GM12801 (cell line): ENCODE measurements around the gene NOL9.

Source experiments
- CTCF ChIP-seq: IDR thresholded peaks from one replicate; pipeline ENCODE4 v1.5.1; 2011; ENCODE audit warnings: control low read depth; ENCODE audit not compliant: insufficient read length; ENCODE audit errors: extremely low read depth

Gene NOL9

GRCh38 chr1:6523566-6523965 lies 30.7 kb downstream of the NOL9 start:
- no peak for TF ChIP-seq CTCF

GRCh38 chr1:6521536-6521935 lies 32.8 kb downstream of the NOL9 start:
- TF ChIP-seq CTCF: no peak

- TF ChIP-seq CTCF: no peak
These were observed 34.2 kb downstream of the NOL9 start for GRCh38 chr1:6519935-6520671.

GRCh38 chr1:6519491-6519934 lies 34.8 kb downstream of the NOL9 start:
- TF ChIP-seq CTCF: no peak

GRCh38 chr1:6517435-6517851 lies 36.9 kb downstream of the NOL9 start:
- TF ChIP-seq CTCF: no peak

- TF ChIP-seq CTCF: no peak
These were observed 38.5 kb downstream of the NOL9 start for GRCh38 chr1:6515771-6516170.

GRCh38 chr1:6513320-6513801 lies 41.0 kb downstream of the NOL9 start:
- TF ChIP-seq CTCF: no peak
